Tibial nerve (tissue), 4 donors: ENCODE data around the gene CNKSR1. TPM values are rescaled to one million over a fixed set of nuclear protein-coding genes. Genes with fewer than 3 reads are reported as not detected.

Source experiments
- DNase-seq, 2 donors: peaks; one replicate each; pipeline ENCODE4 v3.0.0-alpha.2; 2019; ENCODE audit warnings: low spot score in 2 of 2
- H3K27ac ChIP-seq, 4 donors: fragments of 200-600 bp; sonication (generic) in 3 of 4; one replicate each; pipeline ENCODE4 v1.5.1; 2017 to 2019; ENCODE audit warnings: mild to moderate bottlenecking in 1 of 4
- H3K27me3 ChIP-seq, 2 donors: fragments of 200-600 bp; sonication (generic) in 1 of 2; one replicate each; pipeline versions ENCODE4 v1.5.1 to v1.6.0; 2017 to 2019
- H3K36me3 ChIP-seq, 3 donors: fragments of 200-600 bp; sonication (generic); one replicate each; pipeline ENCODE4 v1.5.1; 2018 to 2019
- H3K4me1 ChIP-seq, 4 donors: fragments of 200-600 bp; sonication (generic) in 3 of 4; one replicate each; pipeline ENCODE4 v1.5.1; 2017 to 2019
- H3K4me3 ChIP-seq, 4 donors: fragments of 200-600 bp; sonication (generic) in 3 of 4; one replicate each; pipeline ENCODE4 v1.5.1; 2017 to 2019; ENCODE audit warnings: mild to moderate bottlenecking in 1 of 4, moderate library complexity in 1 of 4
- H3K9me3 ChIP-seq, 4 donors: fragments of 200-600 bp; sonication (generic) in 3 of 4; one replicate each; pipeline ENCODE4 v1.5.1; 2017 to 2019
- EP300 ChIP-seq, 2 donors: sonication (generic); formaldehyde crosslinking; IDR thresholded peaks; one replicate each; pipeline ENCODE4 v1.6.1; 2017; ENCODE audit warnings: antibody characterized with exemption in 2 of 2, mild to moderate bottlenecking in 1 of 2
- POLR2A ChIP-seq, 2 donors: fragments of 450-650 bp; IDR thresholded peaks; one replicate each; pipeline ENCODE4 v1.6.1; 2017; ENCODE audit warnings: antibody characterized with exemption in 2 of 2, mild to moderate bottlenecking in 2 of 2, moderate library complexity in 2 of 2
- WGBS, 2 donors: methylation state at CpG; one replicate each; pipeline ENCODE4 v1.1.5; 2018; 5-methylcytosine and 5-hydroxymethylcytosine counted together
- total RNA-seq, 4 donors: library from RNA; depleted of rRNA; stranded (reverse); fragments of >200 nt; gene quantifications; one replicate each; pipeline ENCODE4 v1.1.0, GENCODE V29; 2016
- TF ChIP-seq, protein P1 (sequence below), 5 experiments: fragments of 200-600 bp in 3 of 5; fragments of 450-650 bp in 2 of 5; sonication (generic) in 3 of 5; IDR thresholded peaks; one replicate each; pipeline ENCODE4 v1.5.1; 2016 to 2019; ENCODE audit warnings: antibody characterized with exemption in 5 of 5, mild to moderate bottlenecking in 3 of 5, moderate library complexity in 2 of 5

The CNKSR1 gene
- total RNA-seq, 4 donors from 2014 or later, result 2.6 to 5.7 (median 4.0) TPM; not detected in 1

DNA sequence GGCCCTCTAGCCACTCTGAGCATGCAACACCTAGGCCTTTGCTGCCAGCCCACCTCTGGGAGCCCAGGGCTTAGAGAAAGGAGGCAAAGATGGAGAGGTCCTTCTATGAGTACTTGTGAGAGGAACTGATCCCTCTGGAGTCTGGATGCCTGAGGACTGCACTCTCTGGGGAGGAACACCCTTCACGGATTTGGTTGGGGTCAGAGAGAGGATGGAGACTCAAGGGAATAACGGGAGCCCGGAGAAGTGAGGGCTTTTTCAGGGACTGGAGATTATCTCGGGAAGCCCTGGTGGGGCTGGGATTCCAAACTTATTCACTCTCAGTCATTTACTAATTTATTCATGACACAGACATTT, 8.1 kb upstream of the CNKSR1 start:
- peaks cover 0 to 18% (median 0%) of the 10 kb centered on the region in 3 donors for H3K36me3 ChIP-seq
- H3K27me3 ChIP-seq, result no peaks in the 10 kb centered on the region
- peak overlapping the region in 3 of 4 donors; percentile 84 to 89 (median 85) for H3K4me3 ChIP-seq
- TF ChIP-seq, protein P1, sequence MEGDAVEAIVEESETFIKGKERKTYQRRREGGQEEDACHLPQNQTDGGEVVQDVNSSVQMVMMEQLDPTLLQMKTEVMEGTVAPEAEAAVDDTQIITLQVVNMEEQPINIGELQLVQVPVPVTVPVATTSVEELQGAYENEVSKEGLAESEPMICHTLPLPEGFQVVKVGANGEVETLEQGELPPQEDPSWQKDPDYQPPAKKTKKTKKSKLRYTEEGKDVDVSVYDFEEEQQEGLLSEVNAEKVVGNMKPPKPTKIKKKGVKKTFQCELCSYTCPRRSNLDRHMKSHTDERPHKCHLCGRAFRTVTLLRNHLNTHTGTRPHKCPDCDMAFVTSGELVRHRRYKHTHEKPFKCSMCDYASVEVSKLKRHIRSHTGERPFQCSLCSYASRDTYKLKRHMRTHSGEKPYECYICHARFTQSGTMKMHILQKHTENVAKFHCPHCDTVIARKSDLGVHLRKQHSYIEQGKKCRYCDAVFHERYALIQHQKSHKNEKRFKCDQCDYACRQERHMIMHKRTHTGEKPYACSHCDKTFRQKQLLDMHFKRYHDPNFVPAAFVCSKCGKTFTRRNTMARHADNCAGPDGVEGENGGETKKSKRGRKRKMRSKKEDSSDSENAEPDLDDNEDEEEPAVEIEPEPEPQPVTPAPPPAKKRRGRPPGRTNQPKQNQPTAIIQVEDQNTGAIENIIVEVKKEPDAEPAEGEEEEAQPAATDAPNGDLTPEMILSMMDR (IDR thresholded peaks at IDR 0.05), result no peak
- TF ChIP-seq POLR2A (IDR thresholded peaks at IDR 0.05), result no peak
- TF ChIP-seq EP300 (IDR thresholded peaks at IDR 0.05), result no peak
- peaks cover 0 to 28% (median 7%) of the 10 kb centered on the region in 4 donors for H3K4me1 ChIP-seq
- DNase-seq, result no peak
- H3K27ac ChIP-seq, result peak overlapping the region; percentile 69 to 86 (median 85)
- no peaks in the 10 kb centered on the region for H3K9me3 ChIP-seq
- WGBS, 2 donors, result 53 to 56% methylated on average over 4 of the region's 4 CpGs

DNA sequence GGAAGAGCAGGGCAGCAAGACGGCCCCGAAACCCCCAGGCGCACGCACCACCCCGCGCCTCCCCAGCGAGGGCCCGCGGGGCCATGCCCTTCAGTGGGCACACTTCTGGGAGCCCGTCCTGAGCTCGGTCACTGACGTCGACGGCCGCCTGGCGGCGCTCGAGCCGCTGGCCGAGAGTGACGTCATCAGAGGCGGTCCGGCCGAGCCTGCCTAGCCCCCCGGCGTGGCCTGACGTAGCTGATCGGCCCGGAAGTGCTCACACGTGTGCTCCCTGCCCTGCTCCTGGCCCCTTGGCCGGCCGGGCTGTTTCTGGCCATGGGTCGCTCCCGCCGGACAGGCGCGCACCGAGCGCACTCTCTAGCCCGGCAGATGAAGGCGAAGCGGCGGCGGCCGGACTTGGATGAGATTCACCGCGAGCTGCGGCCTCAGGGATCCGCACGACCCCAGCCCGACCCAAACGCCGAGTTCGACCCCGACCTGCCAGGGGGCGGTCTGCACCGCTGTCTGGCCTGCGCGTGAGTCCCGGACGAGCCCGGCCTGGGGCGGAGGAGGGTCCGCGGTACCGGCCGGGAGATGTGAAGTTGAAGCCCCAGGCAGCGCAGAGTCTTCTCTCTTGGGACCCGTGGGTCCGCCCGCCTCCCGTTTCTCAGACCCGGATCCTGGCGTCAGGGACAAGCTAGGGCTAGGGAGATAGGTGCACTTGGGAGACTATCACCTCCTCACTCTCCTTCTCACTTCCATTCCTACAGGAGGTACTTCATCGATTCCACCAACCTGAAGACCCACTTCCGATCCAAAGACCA, 7.4 kb upstream of the CNKSR1 start, which contains the start of gene ZNF593:
Gene ZNF593 (plus strand): TSS at position 240 of the 803 bp plus-strand sequence. CDS start 76 bp downstream, at position 316.
- peak within 1 kb of the TSS; percentile 69 to 86 (median 85) for H3K27ac ChIP-seq
- no peaks in the 10 kb centered on the region for H3K9me3 ChIP-seq
- peaks cover 0 to 22% (median 7%) of the 10 kb centered on the region in 4 donors for H3K4me1 ChIP-seq
- WGBS, 2 donors, result 2 to 4% methylated on average over 18 to 52 of the region's 76 CpGs
- peaks cover 0 to 18% (median 0%) of the 10 kb centered on the region in 3 donors for H3K36me3 ChIP-seq
- TF ChIP-seq POLR2A (IDR thresholded peaks at IDR 0.05) (peak; percentile 49 to 57), EP300 (IDR thresholded peaks at IDR 0.05) (peak; percentile 67 to 78)
- TF ChIP-seq, protein P1 (IDR thresholded peaks at IDR 0.05), result peak; percentile 93 to 98 (median 98)
- no peaks in the 10 kb centered on the region for H3K27me3 ChIP-seq
- H3K4me3 ChIP-seq, result peak within 1 kb of the TSS; percentile 84 to 96 (median 87)
- DNase-seq, result peak; percentile 80 to 81

DNA sequence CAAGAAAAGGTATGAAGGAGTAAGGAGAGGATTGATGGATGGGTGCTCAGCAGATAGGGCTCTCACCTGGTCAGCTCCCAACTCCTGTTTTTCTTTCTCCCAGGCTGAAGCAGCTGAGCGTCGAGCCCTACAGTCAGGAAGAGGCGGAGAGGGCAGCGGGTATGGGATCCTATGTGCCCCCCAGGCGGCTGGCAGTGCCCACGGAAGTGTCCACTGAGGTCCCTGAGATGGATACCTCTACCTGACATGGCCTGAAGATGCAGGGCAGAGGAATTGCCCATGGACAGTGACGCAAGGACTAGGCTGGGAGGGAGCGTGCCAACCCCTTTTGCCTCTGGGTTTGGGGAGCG, 6.8 kb upstream of the CNKSR1 start:
- Histone ChIP-seq H3K4me1 (peaks cover 0 to 22% (median 7%) of the 10 kb centered on the region in 4 donors), H3K36me3 (peaks cover 0 to 18% (median 0%) of the 10 kb centered on the region in 3 donors), H3K4me3 (peak overlapping the region; percentile 84 to 96 (median 87)), H3K27me3 (no peaks in the 10 kb centered on the region), H3K27ac (peak overlapping the region in 3 of 4 donors; percentile 84 to 86 (median 86)), H3K9me3 (no peaks in the 10 kb centered on the region)
- DNase-seq, result no peak
- WGBS, 2 donors, result 73 to 76% methylated on average over 9 of the region's 9 CpGs
- TF ChIP-seq POLR2A (IDR thresholded peaks at IDR 0.05) (no peak), EP300 (IDR thresholded peaks at IDR 0.05) (no peak)
- TF ChIP-seq, protein P1 (IDR thresholded peaks at IDR 0.05), result no peak

DNA sequence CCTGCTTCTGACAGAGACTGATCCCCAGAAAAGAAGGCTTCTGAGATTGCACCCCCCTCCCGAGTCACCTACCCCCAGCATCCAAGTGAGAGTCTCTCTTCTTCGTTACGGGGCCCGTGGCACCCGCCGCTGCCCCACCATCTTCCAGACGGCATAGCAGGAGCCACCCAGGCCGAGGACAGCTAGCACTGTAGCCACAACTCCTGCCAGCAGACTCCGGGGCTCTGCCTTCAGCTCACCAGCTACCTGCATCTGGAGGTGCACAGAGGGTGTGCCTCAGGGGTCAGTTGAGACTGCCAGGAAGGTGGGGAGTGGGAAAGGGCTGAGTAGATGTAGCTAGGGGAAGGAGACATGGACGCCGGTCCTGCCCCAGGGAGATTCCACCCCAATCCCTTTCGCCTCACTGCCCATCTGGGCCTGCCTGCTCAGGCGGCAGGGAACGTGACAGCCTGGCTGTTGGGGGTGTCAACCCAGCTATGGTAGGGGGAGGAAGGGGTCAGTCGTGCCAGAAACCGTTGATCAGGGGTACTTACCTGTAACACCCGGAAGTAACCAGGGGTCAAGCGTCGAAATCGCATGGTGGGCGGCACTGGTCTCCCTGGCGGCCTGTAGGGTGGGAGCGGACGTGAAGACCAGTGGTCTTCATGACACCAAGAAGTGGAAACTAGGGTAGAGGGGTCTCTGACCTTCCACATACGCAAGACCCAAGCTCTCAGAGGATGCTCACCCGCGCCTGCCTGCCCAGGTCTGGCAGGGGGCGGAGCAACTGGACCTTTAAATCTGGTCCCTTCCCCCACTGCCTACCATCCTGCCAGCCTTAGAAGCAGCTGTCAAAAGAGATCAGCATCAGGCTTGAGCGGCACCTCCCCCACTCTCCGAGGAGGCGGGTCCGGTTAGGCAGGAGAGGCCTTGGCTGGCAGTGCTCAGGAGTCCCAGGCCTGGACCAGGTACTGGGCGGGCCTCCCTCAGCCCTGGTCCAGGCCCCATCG, 5.9 kb upstream of the CNKSR1 start, which contains the start of gene ZNF593OS:
Gene ZNF593OS (minus strand): TSS at position 749 of the 989 bp plus-strand sequence. CDS start 171 bp downstream, at position 578.
- H3K4me3 ChIP-seq, result peak within 1 kb of the TSS in 3 of 4 donors; percentile 84 to 96 (median 85)
- peaks cover 0 to 18% (median 0%) of the 10 kb centered on the region in 3 donors for H3K36me3 ChIP-seq
- H3K27ac ChIP-seq, result peak within 1 kb of the TSS in 1 of 4 donors; percentile 86
- no peak for TF ChIP-seq EP300 (IDR thresholded peaks at IDR 0.05)
- TF ChIP-seq POLR2A (IDR thresholded peaks at IDR 0.05), result no peak
- TF ChIP-seq, protein P1 (IDR thresholded peaks at IDR 0.05), result no peak
- peaks cover 0 to 22% (median 7%) of the 10 kb centered on the region in 4 donors for H3K4me1 ChIP-seq
- no peaks in the 10 kb centered on the region for H3K27me3 ChIP-seq
- 90 to 91% methylated on average over 32 to 34 of the region's 34 CpGs for WGBS, 2 donors
- DNase-seq, result no peak
- H3K9me3 ChIP-seq, result no peaks in the 10 kb centered on the region
